Transverse colon (tissue), 4 donors: ENCODE measurements around the gene CASQ1. TPM values are rescaled to one million over a fixed set of nuclear protein-coding genes. Genes with fewer than 3 reads are reported as not detected.
A peak's percentile ranks its signal among the peaks of the same experiment; 100 is the strongest.

Source experiments
- DNase-seq: peaks from one replicate; pipeline ENCODE4 v3.0.0-alpha.2; 2019
- H3K27ac ChIP-seq, 4 donors: fragments of 200-600 bp; sonication (generic); 2 replicates each; pipeline ENCODE4 v1.5.1; 2016 to 2018; ENCODE audit warnings: inconsistent platforms in 4 of 4
- H3K27me3 ChIP-seq: fragments of 200-600 bp; sonication (generic); 2 replicates; pipeline ENCODE4 v1.5.1; 2017; ENCODE audit warnings: inconsistent platforms
- H3K36me3 ChIP-seq, 4 donors: fragments of 200-600 bp; sonication (generic); 2 replicates each; pipeline ENCODE4 v1.5.1; 2017 to 2019; ENCODE audit warnings: inconsistent platforms in 4 of 4
- H3K4me1 ChIP-seq, 4 donors: fragments of 200-600 bp; sonication (generic); 2 replicates each; pipeline ENCODE4 v1.5.1; 2017 to 2020; ENCODE audit warnings: inconsistent platforms in 4 of 4
- H3K4me3 ChIP-seq, 4 donors: fragments of 200-600 bp; sonication (generic); 1 replicate in 1 of 4; 2 replicates in 3 of 4; pipeline versions ENCODE4 v1.5.1 to v1.6.1; 2017 to 2019; ENCODE audit warnings: inconsistent platforms in 4 of 4
- H3K9me3 ChIP-seq, 2 donors: fragments of 200-600 bp; sonication (generic); 2 replicates each; pipeline ENCODE4 v1.5.1; 2017 to 2019; ENCODE audit warnings: inconsistent platforms in 2 of 2
- EP300 ChIP-seq: sonication (generic); formaldehyde crosslinking; IDR thresholded peaks from one replicate; pipeline ENCODE4 v1.6.1; 2017; ENCODE audit warnings: antibody characterized with exemption, low read depth
- POLR2A ChIP-seq: fragments of 450-650 bp; IDR thresholded peaks from one replicate; pipeline ENCODE4 v1.6.1; 2016; ENCODE audit warnings: antibody characterized with exemption, mild to moderate bottlenecking, moderate library complexity
- POLR2AphosphoS5 ChIP-seq, 3 donors: sonication (generic); formaldehyde crosslinking; IDR thresholded peaks; one replicate each; pipeline ENCODE4 v1.6.1; 2016; ENCODE audit warnings: antibody characterized with exemption in 3 of 3
- WGBS, 2 donors: methylation state at CpG; one replicate each; pipeline ENCODE4 v1.1.5; 2018; ENCODE audit warnings: low coverage in 1 of 2; 5-methylcytosine and 5-hydroxymethylcytosine counted together
- in situ Hi-C, 4 donors: fragments of 200-750 bp; cut with MboI; loops; one replicate each; pipeline versions ENCODE4 v1.15.0 to v1.15.1; 2017; ENCODE audit warnings: low sequenced_read_pairs in 3 of 4, low pct_ligation_motif_present in 1 of 4, low pct_unique_long_range_greater_than_20kb in 1 of 4
- intact Hi-C: fragments of 100-400 bp; cut with DNase I; formaldehyde crosslinking; loops from one replicate; pipeline ENCODE4 v1.15.1; 2023; ENCODE audit warnings: low total_unique reads
- total RNA-seq, 4 donors: library from RNA; depleted of rRNA; stranded (reverse); fragments of >200 nt; gene quantifications; one replicate each; pipeline ENCODE4 v1.1.0, GENCODE V29; 2016
- TF ChIP-seq, protein P1 (sequence below), 5 experiments: fragments of 200-600 bp in 3 of 5; fragments of 450-650 bp in 2 of 5; sonication (generic) in 3 of 5; IDR thresholded peaks; 1 replicate in 2 of 5; 2 replicates in 3 of 5; pipeline ENCODE4 v1.5.1; 2016 to 2017; ENCODE audit warnings: antibody characterized with exemption in 5 of 5, inconsistent platforms in 3 of 5, mild to moderate bottlenecking in 2 of 5, moderate library complexity in 1 of 5

CASQ1 gene
- total RNA-seq, 4 donors from 2014 or later, result 0.55 to 0.95 TPM; not detected in 2

GRCh38 chr1:160196143-160196542 lies 5.8 kb downstream of the CASQ1 start:
- in situ Hi-C loops (loop anchor here in 3 of 4 donors (10.0 to 25.0 kb wide), 3 partner anchors 59 to 99 kb away; partner anchors contain the start of gene PEX19 (in 1 of the 3)), intact Hi-C loops (loop anchor here (5.0 to 10.0 kb wide), 3 partner anchors 56 to 99 kb away; no protein-coding TSS in a partner anchor)
- no peaks in the 10 kb centered on the region for H3K9me3 ChIP-seq
- no peak for DNase-seq
- no peaks in the 10 kb centered on the region for H3K36me3 ChIP-seq
- no peaks in the 10 kb centered on the region for H3K27me3 ChIP-seq
- TF ChIP-seq EP300 (no peak), POLR2A (no peak), POLR2AphosphoS5 (IDR thresholded peaks at IDR 0.05) (no peak)
- TF ChIP-seq, protein P1, sequence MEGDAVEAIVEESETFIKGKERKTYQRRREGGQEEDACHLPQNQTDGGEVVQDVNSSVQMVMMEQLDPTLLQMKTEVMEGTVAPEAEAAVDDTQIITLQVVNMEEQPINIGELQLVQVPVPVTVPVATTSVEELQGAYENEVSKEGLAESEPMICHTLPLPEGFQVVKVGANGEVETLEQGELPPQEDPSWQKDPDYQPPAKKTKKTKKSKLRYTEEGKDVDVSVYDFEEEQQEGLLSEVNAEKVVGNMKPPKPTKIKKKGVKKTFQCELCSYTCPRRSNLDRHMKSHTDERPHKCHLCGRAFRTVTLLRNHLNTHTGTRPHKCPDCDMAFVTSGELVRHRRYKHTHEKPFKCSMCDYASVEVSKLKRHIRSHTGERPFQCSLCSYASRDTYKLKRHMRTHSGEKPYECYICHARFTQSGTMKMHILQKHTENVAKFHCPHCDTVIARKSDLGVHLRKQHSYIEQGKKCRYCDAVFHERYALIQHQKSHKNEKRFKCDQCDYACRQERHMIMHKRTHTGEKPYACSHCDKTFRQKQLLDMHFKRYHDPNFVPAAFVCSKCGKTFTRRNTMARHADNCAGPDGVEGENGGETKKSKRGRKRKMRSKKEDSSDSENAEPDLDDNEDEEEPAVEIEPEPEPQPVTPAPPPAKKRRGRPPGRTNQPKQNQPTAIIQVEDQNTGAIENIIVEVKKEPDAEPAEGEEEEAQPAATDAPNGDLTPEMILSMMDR (IDR thresholded peaks at IDR 0.05), result no peak
- H3K4me1 ChIP-seq, result peaks cover 4 to 7% (median 5%) of the 10 kb centered on the region in 4 donors
- WGBS, 2 donors, result 74 to 87% methylated on average over 3 to 4 of the region's 4 CpGs
- no peak overlapping the region for H3K27ac ChIP-seq
- H3K4me3 ChIP-seq, result no peak overlapping the region

GRCh38 chr1:160197231-160197630 lies 6.9 kb downstream of the CASQ1 start:
- Histone ChIP-seq H3K27ac (no peak overlapping the region), H3K4me1 (peaks cover 4 to 7% (median 5%) of the 10 kb centered on the region in 4 donors), H3K36me3 (no peaks in the 10 kb centered on the region), H3K27me3 (no peaks in the 10 kb centered on the region), H3K4me3 (no peak overlapping the region), H3K9me3 (no peaks in the 10 kb centered on the region)
- no peak for DNase-seq
- WGBS, 2 donors, result 91% methylated on average over 4 of the region's 4 CpGs; no CpG with 5 or more reads in 1 of the 2 donors
- TF ChIP-seq POLR2A (no peak), EP300 (no peak), POLR2AphosphoS5 (IDR thresholded peaks at IDR 0.05) (no peak)
- TF ChIP-seq, protein P1 (IDR thresholded peaks at IDR 0.05), result no peak
- in situ Hi-C loops, result loop anchor here in 3 of 4 donors (10.0 to 25.0 kb wide), 3 partner anchors 58 to 98 kb away; partner anchors contain the start of gene PEX19 (in 1 of the 3)
- intact Hi-C loops, result loop anchor here (5.0 to 10.0 kb wide), 3 partner anchors 55 to 98 kb away; no protein-coding TSS in a partner anchor

DNA sequence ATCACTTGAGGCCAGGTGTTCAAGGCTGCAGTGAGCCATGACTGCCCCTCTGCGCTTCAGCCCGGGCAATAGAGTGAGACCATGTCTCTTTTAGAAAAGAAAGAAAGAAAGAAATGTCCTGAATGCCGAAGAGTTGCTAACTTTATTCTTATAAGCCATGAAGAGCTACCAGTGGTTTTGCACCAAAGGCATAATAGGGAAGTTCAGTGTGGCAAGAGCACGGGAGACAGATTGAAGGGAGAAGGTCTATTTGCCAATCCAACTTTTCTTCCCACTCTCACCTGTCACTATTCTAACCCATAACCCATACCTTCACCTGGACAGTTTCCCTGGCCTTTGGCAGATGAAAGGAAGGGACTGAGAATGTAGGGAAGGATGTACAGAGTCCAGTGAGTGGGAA lies 10.4 kb downstream of the CASQ1 start:
- 77 to 88% methylated on average over 4 of the region's 4 CpGs for WGBS, 2 donors
- peaks cover 0 to 8% (median 7%) of the 10 kb centered on the region in 4 donors for H3K4me1 ChIP-seq
- intact Hi-C loops, result no loop called here

GRCh38 chr1:160204526-160205241 lies 14.3 kb downstream of the CASQ1 start:
- Histone ChIP-seq H3K27ac (peak overlapping the region; percentile 85 to 97 (median 90)), H3K4me1 (peaks cover 10 to 47% (median 29%) of the 10 kb centered on the region in 4 donors), H3K27me3 (no peaks in the 10 kb centered on the region), H3K4me3 (peak overlapping the region in 3 of 4 donors; percentile 50 to 94 (median 83)), H3K36me3 (no peaks in the 10 kb centered on the region), H3K9me3 (no peaks in the 10 kb centered on the region)
- WGBS, 2 donors, result 23 to 61% methylated on average over 3 to 7 of the region's 7 CpGs
- peak; percentile 47 for DNase-seq
- TF ChIP-seq, protein P1 (IDR thresholded peaks at IDR 0.05), result no peak
- TF ChIP-seq POLR2AphosphoS5 (IDR thresholded peaks at IDR 0.05), result no peak
- no peak for TF ChIP-seq POLR2A
- TF ChIP-seq EP300, result no peak
- intact Hi-C loops, result no loop called here
- in situ Hi-C loops, result no loop called here

More for the DNA sequence above, 10.4 kb downstream of the CASQ1 start:
- no peaks in the 10 kb centered on the region for H3K27me3 ChIP-seq
- no peak for DNase-seq
- no peak overlapping the region for H3K4me3 ChIP-seq
- no peaks in the 10 kb centered on the region for H3K36me3 ChIP-seq
- in situ Hi-C loops, result no loop called here
- no peak for TF ChIP-seq POLR2AphosphoS5 (IDR thresholded peaks at IDR 0.05)
- no peak for TF ChIP-seq POLR2A
- TF ChIP-seq, protein P1 (IDR thresholded peaks at IDR 0.05), result no peak
- no peak for TF ChIP-seq EP300
- no peaks in the 10 kb centered on the region for H3K9me3 ChIP-seq
- H3K27ac ChIP-seq, result no peak overlapping the region
